ENCODE results near the gene PRRG1. TPM values are rescaled to one million over a fixed set of nuclear protein-coding genes. Genes with fewer than 3 reads are reported as not detected.

The PRRG1 gene
- polyA plus RNA-seq, 2 donors = 1.8 to 1.9 TPM

GRCh38 chrX:37504991-37505390 is 155.8 kb downstream of the PRRG1 start:
- WGBS, 2 donors = 93 to 98% methylated on average over 29 to 35 of the region's 35 CpGs
- Histone ChIP-seq H3K27me3 (ENCODE audit: control insufficient read depth in 1 of 2, insufficient read depth in 2 of 2, low read length in 2 of 2) (no peaks in the 10 kb centered on the region), H3K4me3 (ENCODE audit: low read depth in 1 of 2, low read length in 2 of 2) (no peak overlapping the region), H3K4me1 (ENCODE audit: control insufficient read depth in 2 of 2, insufficient read depth in 2 of 2, low read length in 1 of 2) (no peaks in the 10 kb centered on the region), H3K9me3 (ENCODE audit: control insufficient read depth in 2 of 2, insufficient read depth in 1 of 2, low read depth in 1 of 2, low read length in 1 of 2) (peaks cover 0 to 8% of the 10 kb centered on the region in 2 donors), H3K36me3 (ENCODE audit: control insufficient read depth in 2 of 2, insufficient read depth in 2 of 2, low read length in 1 of 2) (no peaks in the 10 kb centered on the region), H3K27ac (ENCODE audit: low read depth in 2 of 2, low read length in 1 of 2) (no peak overlapping the region)

Other genes starting within 250 kb of the PRRG1 start
- 1 to 10 TPM in 1 of 2 donors, under 1 TPM in 1; 0.98 to 1.4 TPM for gene LANCL3, start 222.3 kb downstream of the PRRG1 start, polyA plus RNA-seq